ENCODE data around the gene CES2. TPM values are rescaled to one million over a fixed set of nuclear protein-coding genes. Genes with fewer than 3 reads are reported as not detected.
"Not testable (repeated sequence)": the region's sequence is repeated elsewhere in the genome, so short reads cannot be mapped to it uniquely, and the experiment has no call there.

The CES2 gene
- total RNA-seq, 1 experiment from 2014 or later = 8.3 TPM

GRCh38 chr16:66932076-66932475 lies 3.2 kb upstream of the CES2 start:
- DNase-seq = no peak
- Histone ChIP-seq H3K4me3 (ENCODE audit: insufficient read depth, low read depth, low read length) (no peak overlapping the region), H3K27me3 (ENCODE audit: control insufficient read depth, insufficient read depth, low read length) (peaks cover 8% of the 10 kb centered on the region), H3K36me3 (replicated peaks; ENCODE audit: control insufficient read depth, insufficient read depth, low read length) (no peaks in the 10 kb centered on the region; the same call in 1 of the 2 replicates)

- Histone ChIP-seq H3K27me3 (ENCODE audit: control insufficient read depth, insufficient read depth, low read length) (peaks cover 8% of the 10 kb centered on the region), H3K36me3 (replicated peaks; ENCODE audit: control insufficient read depth, insufficient read depth, low read length) (peaks cover 1% of the 10 kb centered on the region)
- no peak for DNase-seq
Measured at GRCh38 chr16:66933776-66934137, 1.6 kb upstream of the CES2 start.

GRCh38 chr16:66934138-66934838 lies 1.0 kb upstream of the CES2 start, which contains the start of gene CIAO2B:
CIAO2B (minus strand) TSS chr16:66934402; CDS start chr16:66934364, 38 bp downstream.
- DNase-seq = peak; percentile 93
- peaks cover 8% of the 10 kb centered on the region for H3K27me3 ChIP-seq (ENCODE audit: control insufficient read depth, insufficient read depth, low read length)
- peaks cover 1% of the 10 kb centered on the region for H3K36me3 ChIP-seq (replicated peaks; ENCODE audit: control insufficient read depth, insufficient read depth, low read length)
- peak within 1 kb of the TSS; percentile 94 for H3K4me3 ChIP-seq (ENCODE audit: insufficient read depth, low read depth, low read length)

More at GRCh38 chr16:66933776-66934137, 1.6 kb upstream of the CES2 start:
- peak overlapping the region; percentile 94 for H3K4me3 ChIP-seq (ENCODE audit: insufficient read depth, low read depth, low read length)

GRCh38 chr16:66934839-66935313 lies 440 bp upstream of the CES2 start:
- H3K36me3 ChIP-seq (replicated peaks; ENCODE audit: control insufficient read depth, insufficient read depth, low read length); DNase-seq; H3K27me3 ChIP-seq (ENCODE audit: control insufficient read depth, insufficient read depth, low read length): not testable (repeated sequence)
- peak overlapping the region; percentile 94 for H3K4me3 ChIP-seq (ENCODE audit: insufficient read depth, low read depth, low read length)

DNA sequence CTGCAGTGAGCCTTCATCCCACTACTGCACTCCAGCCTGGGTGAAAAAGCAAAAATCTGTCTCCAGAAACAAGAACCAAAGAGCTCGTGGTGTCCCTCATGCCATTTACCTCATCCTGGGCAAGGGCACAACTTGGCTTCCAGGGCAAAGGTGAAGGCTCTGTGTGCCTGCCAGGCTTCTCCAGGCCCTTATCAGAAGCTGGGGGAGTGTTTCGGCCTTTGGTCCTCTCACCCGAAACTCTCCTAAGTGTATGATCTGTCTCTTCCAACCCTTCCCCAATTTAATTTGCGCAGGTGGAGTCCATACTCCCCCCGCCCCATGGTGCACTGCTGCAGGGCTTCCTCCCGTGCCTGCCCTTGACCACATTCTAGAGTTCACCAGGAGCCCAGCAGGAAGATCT lies 1.1 kb downstream of the CES2 start:
- peak; percentile 27 for DNase-seq
- peaks cover 8% of the 10 kb centered on the region for H3K27me3 ChIP-seq (ENCODE audit: control insufficient read depth, insufficient read depth, low read length)
- peaks cover 14% of the 10 kb centered on the region for H3K36me3 ChIP-seq (replicated peaks; ENCODE audit: control insufficient read depth, insufficient read depth, low read length)
- no peak overlapping the region for H3K4me3 ChIP-seq (ENCODE audit: insufficient read depth, low read depth, low read length)

DNA sequence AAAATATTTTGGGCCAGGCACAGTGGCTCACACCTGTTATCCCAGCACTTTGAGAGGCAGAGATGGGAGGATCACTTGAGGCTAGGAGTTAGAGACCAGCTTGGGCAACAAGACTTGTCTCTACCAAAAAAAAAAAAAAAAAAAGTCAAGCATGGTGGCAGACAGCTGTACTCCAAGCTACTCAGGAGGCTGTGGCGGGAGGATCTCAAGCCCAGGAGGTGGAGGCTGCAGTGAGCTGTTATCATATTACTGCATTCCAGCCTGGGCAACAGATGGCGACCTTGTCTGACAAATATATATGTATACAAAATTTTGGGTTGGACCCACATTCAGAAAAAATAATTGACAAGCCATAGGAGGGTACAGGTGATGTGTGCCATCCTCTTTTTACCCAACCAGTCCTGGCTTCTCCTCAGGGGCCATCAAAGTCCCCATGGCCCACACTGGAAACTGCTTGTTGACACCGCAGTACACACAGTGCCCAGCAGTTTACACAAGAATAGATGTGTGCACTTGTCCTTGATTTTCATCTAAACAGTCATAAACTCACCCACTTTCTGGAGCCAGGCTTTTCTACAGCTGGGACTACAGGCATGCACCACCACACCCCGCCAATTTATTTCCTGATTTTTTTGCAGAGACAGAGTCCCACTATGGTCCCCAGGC lies 1.7 kb downstream of the CES2 start:
- Histone ChIP-seq H3K4me3 (ENCODE audit: insufficient read depth, low read depth, low read length) (no peak overlapping the region), H3K36me3 (replicated peaks; ENCODE audit: control insufficient read depth, insufficient read depth, low read length) (peaks cover 17% of the 10 kb centered on the region), H3K27me3 (ENCODE audit: control insufficient read depth, insufficient read depth, low read length) (peaks cover 8% of the 10 kb centered on the region)
- DNase-seq = no peak

DNA sequence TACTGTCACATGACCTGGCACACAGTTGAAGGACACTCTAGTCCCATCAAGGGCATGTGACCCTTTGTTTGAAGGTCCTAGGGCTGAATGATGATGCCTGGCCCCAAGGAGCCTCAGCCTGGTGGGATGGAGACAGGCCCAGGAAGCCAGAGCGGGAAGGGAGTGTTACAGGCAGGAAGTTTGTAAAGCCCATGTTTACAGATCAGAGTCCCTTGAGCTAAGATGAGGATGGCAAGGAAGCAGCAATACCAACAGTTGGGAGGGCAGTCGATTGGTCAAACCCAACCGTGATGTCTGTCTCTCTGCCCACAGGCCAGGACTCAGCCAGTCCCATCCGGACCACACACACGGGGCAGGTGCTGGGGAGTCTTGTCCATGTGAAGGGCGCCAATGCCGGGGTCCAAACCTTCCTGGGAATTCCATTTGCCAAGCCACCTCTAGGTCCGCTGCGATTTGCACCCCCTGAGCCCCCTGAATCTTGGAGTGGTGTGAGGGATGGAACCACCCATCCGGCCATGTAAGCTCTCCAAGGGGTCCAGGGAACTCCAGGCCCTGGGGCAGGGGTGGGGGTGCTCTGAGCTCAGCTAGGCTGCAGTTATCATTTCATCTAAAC lies 2.5 kb downstream of the CES2 start:
- peak; percentile 20 for DNase-seq
- Histone ChIP-seq H3K4me3 (ENCODE audit: insufficient read depth, low read depth, low read length) (no peak overlapping the region), H3K36me3 (replicated peaks; ENCODE audit: control insufficient read depth, insufficient read depth, low read length) (peaks cover 20% of the 10 kb centered on the region), H3K27me3 (ENCODE audit: control insufficient read depth, insufficient read depth, low read length) (peaks cover 8% of the 10 kb centered on the region)

- peaks cover 8% of the 10 kb centered on the region for H3K27me3 ChIP-seq (ENCODE audit: control insufficient read depth, insufficient read depth, low read length)
- H3K4me3 ChIP-seq (ENCODE audit: insufficient read depth, low read depth, low read length) = no peak overlapping the region
- DNase-seq = no peak
- peaks cover 20% of the 10 kb centered on the region for H3K36me3 ChIP-seq (replicated peaks; ENCODE audit: control insufficient read depth, insufficient read depth, low read length)
Measured at GRCh38 chr16:66939366-66939765, 4.0 kb downstream of the CES2 start.

DNA sequence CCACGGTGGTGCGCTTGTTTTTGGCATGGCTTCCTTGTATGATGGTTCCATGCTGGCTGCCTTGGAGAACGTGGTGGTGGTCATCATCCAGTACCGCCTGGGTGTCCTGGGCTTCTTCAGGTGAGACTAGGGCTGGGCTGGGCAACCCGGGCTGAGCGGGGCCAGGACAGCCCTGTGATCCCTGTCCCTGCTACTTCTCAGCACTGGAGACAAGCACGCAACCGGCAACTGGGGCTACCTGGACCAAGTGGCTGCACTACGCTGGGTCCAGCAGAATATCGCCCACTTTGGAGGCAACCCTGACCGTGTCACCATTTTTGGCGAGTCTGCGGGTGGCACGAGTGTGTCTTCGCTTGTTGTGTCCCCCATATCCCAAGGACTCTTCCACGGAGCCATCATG lies 4.9 kb downstream of the CES2 start:
- H3K27me3 ChIP-seq (ENCODE audit: control insufficient read depth, insufficient read depth, low read length) = peaks cover 4% of the 10 kb centered on the region
- H3K4me3 ChIP-seq (ENCODE audit: insufficient read depth, low read depth, low read length) = no peak overlapping the region
- DNase-seq = peak; percentile 14
- H3K36me3 ChIP-seq (replicated peaks; ENCODE audit: control insufficient read depth, insufficient read depth, low read length) = peaks cover 20% of the 10 kb centered on the region

DNA sequence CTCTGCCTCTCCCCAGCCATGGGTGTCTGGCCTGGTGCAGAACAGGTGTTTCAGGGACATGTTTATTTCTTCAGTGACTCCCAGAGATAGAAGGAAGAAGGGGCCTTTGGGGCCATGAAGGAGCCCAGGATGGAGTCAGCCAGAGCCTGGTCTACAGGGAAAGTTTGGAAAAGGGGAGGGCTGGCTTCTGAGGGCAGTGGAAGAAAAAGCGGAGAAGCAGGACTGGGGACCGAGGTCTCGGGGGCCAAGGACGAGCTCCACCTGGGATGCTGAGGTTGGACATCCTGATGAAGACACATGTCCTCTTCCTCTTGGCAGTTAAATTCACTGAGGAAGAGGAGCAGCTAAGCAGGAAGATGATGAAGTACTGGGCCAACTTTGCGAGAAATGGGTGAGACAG lies 7.7 kb downstream of the CES2 start:
- Histone ChIP-seq H3K36me3 (replicated peaks; ENCODE audit: control insufficient read depth, insufficient read depth, low read length) (peaks cover 19% of the 10 kb centered on the region), H3K4me3 (ENCODE audit: insufficient read depth, low read depth, low read length) (no peak overlapping the region), H3K27me3 (ENCODE audit: control insufficient read depth, insufficient read depth, low read length) (peaks cover 8% of the 10 kb centered on the region; the same call in 1 of the 2 replicates)
- no peak for DNase-seq

DNA sequence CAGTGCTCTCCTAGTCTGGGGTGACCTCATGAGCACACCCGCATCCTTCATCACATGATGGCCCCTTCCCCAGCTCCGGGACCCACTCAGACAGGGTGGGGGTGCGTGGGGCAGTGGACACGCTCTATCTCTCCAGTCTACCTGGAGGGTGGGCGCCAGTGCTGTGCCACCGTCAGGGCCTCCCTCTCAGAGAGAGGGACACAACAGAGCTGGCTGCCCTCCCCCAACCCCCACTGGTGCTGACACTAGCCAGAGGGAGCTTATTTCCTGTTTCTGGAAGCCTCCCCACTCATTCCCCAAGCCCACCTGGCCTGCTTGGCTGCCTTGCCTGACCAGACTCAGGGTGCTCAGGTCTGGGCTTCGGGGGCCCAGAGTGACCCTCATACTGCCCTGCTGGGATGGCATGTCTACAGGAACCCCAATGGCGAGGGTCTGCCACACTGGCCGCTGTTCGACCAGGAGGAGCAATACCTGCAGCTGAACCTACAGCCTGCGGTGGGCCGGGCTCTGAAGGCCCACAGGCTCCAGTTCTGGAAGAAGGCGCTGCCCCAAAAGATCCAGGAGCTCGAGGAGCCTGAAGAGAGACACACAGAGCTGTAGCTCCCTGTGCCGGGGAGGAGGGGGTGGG lies 8.2 kb downstream of the CES2 start:
- peaks cover 19% of the 10 kb centered on the region for H3K36me3 ChIP-seq (replicated peaks; ENCODE audit: control insufficient read depth, insufficient read depth, low read length)
- H3K4me3 ChIP-seq (ENCODE audit: insufficient read depth, low read depth, low read length) = no peak overlapping the region
- peaks cover 14% of the 10 kb centered on the region; the same call in 1 of the 2 replicates for H3K27me3 ChIP-seq (ENCODE audit: control insufficient read depth, insufficient read depth, low read length)
- no peak for DNase-seq

DNA sequence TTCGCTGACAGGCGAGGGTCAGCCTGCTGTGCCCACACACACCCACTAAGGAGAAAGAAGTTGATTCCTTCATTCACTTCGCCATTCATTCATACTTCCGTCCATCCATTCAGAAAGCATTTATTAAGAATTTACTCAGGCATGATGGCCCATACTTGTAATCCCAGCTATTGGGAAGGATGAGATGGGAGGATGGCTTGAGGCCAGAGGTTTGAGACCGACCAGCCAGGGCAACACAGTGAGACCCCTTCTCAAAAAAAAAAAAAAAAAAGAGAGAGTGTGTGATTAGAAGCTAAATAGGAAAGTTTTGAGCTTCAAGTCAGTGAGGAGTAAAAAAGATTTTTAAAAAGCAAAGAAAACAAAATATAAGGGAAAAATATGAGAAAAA lies 8.7 kb downstream of the CES2 start:
- peaks cover 19% of the 10 kb centered on the region for H3K36me3 ChIP-seq (replicated peaks; ENCODE audit: control insufficient read depth, insufficient read depth, low read length)
- H3K27me3 ChIP-seq (ENCODE audit: control insufficient read depth, insufficient read depth, low read length) = peaks cover 19% of the 10 kb centered on the region; the same call in 1 of the 2 replicates
- no peak for DNase-seq
- no peak overlapping the region for H3K4me3 ChIP-seq (ENCODE audit: insufficient read depth, low read depth, low read length)

DNA sequence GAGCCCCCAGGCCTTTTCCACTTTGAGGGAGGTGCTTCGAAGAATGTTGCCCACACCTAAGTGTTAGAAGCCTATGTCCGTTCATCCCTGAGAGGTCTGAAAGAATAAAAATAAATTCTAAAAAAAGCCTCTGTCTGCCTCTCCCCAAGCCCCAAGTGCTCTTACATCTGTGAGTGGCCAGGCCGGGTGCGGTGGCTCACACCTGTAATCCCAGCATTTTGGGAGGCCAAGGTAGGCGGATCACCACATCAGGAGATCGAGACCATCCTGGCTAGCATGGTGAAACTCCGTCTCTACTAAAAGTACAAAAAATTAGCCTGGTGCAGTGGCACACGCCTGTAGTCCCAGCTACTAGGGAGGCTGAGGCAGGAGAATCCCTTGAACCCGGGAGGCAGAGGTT lies 9.7 kb downstream of the CES2 start:
- not testable (repeated sequence) for H3K4me3 ChIP-seq (ENCODE audit: insufficient read depth, low read depth, low read length); DNase-seq
- peaks cover 26% of the 10 kb centered on the region; the same call in 1 of the 2 replicates for H3K27me3 ChIP-seq (ENCODE audit: control insufficient read depth, insufficient read depth, low read length)

GRCh38 chr16:66945939-66946338 lies 10.6 kb downstream of the CES2 start:
- no peak for DNase-seq
- Histone ChIP-seq H3K4me3 (ENCODE audit: insufficient read depth, low read depth, low read length) (no peak overlapping the region), H3K27me3 (ENCODE audit: control insufficient read depth, insufficient read depth, low read length) (peaks cover 26% of the 10 kb centered on the region; the same call in 1 of the 2 replicates), H3K36me3 (replicated peaks; ENCODE audit: control insufficient read depth, insufficient read depth, low read length) (peaks cover 9% of the 10 kb centered on the region)

More for the DNA sequence above, 9.7 kb downstream of the CES2 start:
- H3K36me3 ChIP-seq (replicated peaks; ENCODE audit: control insufficient read depth, insufficient read depth, low read length) = peaks cover 16% of the 10 kb centered on the region
